ENCODE measurements around the gene IMPACT. TPM values are rescaled to one million over a fixed set of nuclear protein-coding genes. Genes with fewer than 3 reads are reported as not detected.

The IMPACT gene
- total RNA-seq, 1 experiment from 2014 or later, result 17.2 TPM

DNA sequence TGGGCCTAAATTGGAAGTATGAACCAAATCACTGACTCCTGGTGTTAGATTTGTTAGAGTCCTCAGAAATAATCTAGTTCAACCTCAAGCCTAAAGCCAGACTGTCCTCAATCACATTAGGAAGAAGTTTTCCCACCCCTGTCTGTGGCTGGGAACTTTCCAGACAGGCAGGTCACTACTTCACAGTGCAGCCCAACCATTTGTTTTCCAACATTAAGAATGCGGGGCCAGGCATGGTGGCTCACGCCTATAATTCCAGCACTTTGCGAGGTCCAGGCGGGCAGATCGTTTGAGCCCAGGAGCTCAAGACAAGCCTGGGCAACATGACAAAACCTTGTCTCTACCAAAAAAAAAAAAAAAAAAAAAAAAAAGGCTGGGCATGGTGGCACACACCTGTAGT, 23.4 kb upstream of the IMPACT start:
- no peak overlapping the region for H3K27ac ChIP-seq
- H3K4me1 ChIP-seq, result no peaks in the 10 kb centered on the region
- H3K36me3 ChIP-seq, result no peaks in the 10 kb centered on the region
- no peak overlapping the region for H3K4me3 ChIP-seq
- H3K27me3 ChIP-seq, result no peaks in the 10 kb centered on the region
- DNase-seq, result no peak
- H3K9me3 ChIP-seq (replicated peaks), result no peaks in the 10 kb centered on the region

DNA sequence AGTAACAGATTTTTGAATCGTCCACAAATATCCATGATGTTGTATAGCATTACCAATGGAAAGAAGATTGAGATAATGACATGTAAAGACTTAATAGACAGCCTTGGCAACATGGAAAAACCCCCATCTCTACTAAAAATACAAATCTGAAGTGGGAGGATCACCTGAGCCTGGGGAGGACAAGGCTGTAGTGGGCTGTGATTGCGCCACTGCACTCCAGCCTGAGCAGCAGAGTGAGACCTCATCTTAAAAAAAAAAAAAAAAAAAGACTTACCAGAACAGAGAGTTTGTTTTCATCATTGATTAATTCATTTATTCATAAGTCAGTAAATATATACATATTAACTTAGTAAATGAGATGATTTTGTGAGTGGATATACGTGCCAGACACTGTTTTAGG, 21.9 kb upstream of the IMPACT start:
- Histone ChIP-seq H3K36me3 (no peaks in the 10 kb centered on the region), H3K27ac (no peak overlapping the region), H3K4me1 (no peaks in the 10 kb centered on the region), H3K27me3 (no peaks in the 10 kb centered on the region), H3K9me3 (replicated peaks) (no peaks in the 10 kb centered on the region), H3K4me3 (no peak overlapping the region)
- no peak for DNase-seq

GRCh38 chr18:24408496-24408895, 18.0 kb upstream of the IMPACT start:
- Histone ChIP-seq H3K4me1 (no peaks in the 10 kb centered on the region), H3K27ac (no peak overlapping the region), H3K9me3 (replicated peaks) (no peaks in the 10 kb centered on the region), H3K36me3 (no peaks in the 10 kb centered on the region), H3K27me3 (no peaks in the 10 kb centered on the region), H3K4me3 (no peak overlapping the region)
- DNase-seq, result no peak

GRCh38 chr18:24413148-24413547, 13.3 kb upstream of the IMPACT start:
- H3K36me3 ChIP-seq, result no peaks in the 10 kb centered on the region
- no peak overlapping the region for H3K27ac ChIP-seq
- DNase-seq, result no peak
- H3K9me3 ChIP-seq (replicated peaks), result no peaks in the 10 kb centered on the region
- no peak overlapping the region for H3K4me3 ChIP-seq
- no peaks in the 10 kb centered on the region for H3K4me1 ChIP-seq
- H3K27me3 ChIP-seq, result no peaks in the 10 kb centered on the region

- Histone ChIP-seq H3K27ac (no peak overlapping the region), H3K4me3 (no peak overlapping the region), H3K9me3 (replicated peaks) (no peaks in the 10 kb centered on the region), H3K27me3 (no peaks in the 10 kb centered on the region), H3K4me1 (no peaks in the 10 kb centered on the region), H3K36me3 (no peaks in the 10 kb centered on the region)
- DNase-seq, result no peak
These were observed 12.0 kb upstream of the IMPACT start for GRCh38 chr18:24414349-24415003.

GRCh38 chr18:24417480-24417879, 9.0 kb upstream of the IMPACT start:
- no peak overlapping the region for H3K27ac ChIP-seq
- H3K9me3 ChIP-seq (replicated peaks), result no peaks in the 10 kb centered on the region
- H3K4me1 ChIP-seq, result no peaks in the 10 kb centered on the region
- no peak overlapping the region for H3K4me3 ChIP-seq
- DNase-seq, result no peak
- no peaks in the 10 kb centered on the region for H3K36me3 ChIP-seq
- no peaks in the 10 kb centered on the region for H3K27me3 ChIP-seq

DNA sequence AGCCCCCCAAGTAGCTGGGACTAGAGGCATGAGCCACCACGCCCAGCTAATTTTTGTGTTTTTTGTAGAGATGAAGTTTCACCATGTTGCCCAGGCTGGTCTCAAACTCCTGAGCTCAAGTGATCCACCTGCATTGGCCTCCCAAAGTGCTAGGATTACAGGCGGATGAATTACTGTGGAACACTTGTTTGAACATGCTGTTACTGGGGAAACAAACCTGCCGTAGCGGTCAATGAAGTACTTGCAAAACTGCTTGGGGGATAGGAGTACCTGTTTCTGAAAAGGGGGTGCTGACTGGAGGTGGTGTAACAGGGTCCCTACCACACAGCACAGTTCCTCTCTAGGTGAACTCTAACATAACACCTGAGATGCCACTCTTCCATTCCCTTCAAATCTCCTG, 5.9 kb upstream of the IMPACT start:
- no peak overlapping the region for H3K4me3 ChIP-seq
- no peak for DNase-seq
- no peaks in the 10 kb centered on the region for H3K4me1 ChIP-seq
- H3K27me3 ChIP-seq, result no peaks in the 10 kb centered on the region
- H3K36me3 ChIP-seq, result no peaks in the 10 kb centered on the region
- no peaks in the 10 kb centered on the region for H3K9me3 ChIP-seq (replicated peaks)
- no peak overlapping the region for H3K27ac ChIP-seq

DNA sequence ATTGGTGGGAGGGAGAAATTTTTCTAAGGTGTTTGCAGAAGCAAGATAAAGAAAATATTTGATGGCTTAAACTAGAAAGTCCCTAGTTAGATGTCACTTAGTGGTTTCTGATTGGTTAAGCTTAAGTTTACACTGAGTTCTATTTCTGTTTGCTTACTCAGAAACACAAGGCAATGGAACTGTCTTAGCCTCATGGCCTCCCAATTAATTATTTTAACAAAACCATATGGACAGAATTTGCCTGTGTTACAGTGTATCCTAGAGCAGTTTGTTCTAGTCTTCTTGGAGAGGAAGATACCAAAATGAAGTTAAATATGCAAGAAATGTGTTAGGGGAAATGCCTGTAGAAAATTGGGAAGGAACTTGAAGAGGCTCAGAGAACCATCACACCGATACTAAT, 4.6 kb upstream of the IMPACT start:
- Histone ChIP-seq H3K4me3 (no peak overlapping the region), H3K9me3 (replicated peaks) (no peaks in the 10 kb centered on the region), H3K4me1 (no peaks in the 10 kb centered on the region), H3K27ac (no peak overlapping the region), H3K36me3 (no peaks in the 10 kb centered on the region), H3K27me3 (no peaks in the 10 kb centered on the region)
- no peak for DNase-seq

GRCh38 chr18:24426073-24426397, 435 bp upstream of the IMPACT start:
- H3K4me3 ChIP-seq, result peak overlapping the region; percentile 75
- peaks cover 3% of the 10 kb centered on the region; the same call in 1 of the 2 replicates for H3K36me3 ChIP-seq
- peak overlapping the region; percentile 88 for H3K27ac ChIP-seq
- H3K4me1 ChIP-seq, result no peaks in the 10 kb centered on the region
- no peaks in the 10 kb centered on the region for H3K9me3 ChIP-seq (replicated peaks)
- DNase-seq, result no peak
- H3K27me3 ChIP-seq, result no peaks in the 10 kb centered on the region

GRCh38 chr18:24427484-24427883, 1.0 kb downstream of the IMPACT start:
- Histone ChIP-seq H3K9me3 (replicated peaks) (no peaks in the 10 kb centered on the region), H3K27ac (peak overlapping the region; percentile 88), H3K36me3 (peaks cover 3% of the 10 kb centered on the region; the same call in 1 of the 2 replicates), H3K4me1 (no peaks in the 10 kb centered on the region), H3K27me3 (no peaks in the 10 kb centered on the region), H3K4me3 (peak overlapping the region; percentile 75)
- DNase-seq, result peak in 1 of 2 experiments; percentile 6

- DNase-seq, result no peak
- H3K36me3 ChIP-seq, result peaks cover 6% of the 10 kb centered on the region; the same call in 1 of the 2 replicates
- no peak overlapping the region for H3K4me3 ChIP-seq
- H3K27me3 ChIP-seq, result no peaks in the 10 kb centered on the region
- no peak overlapping the region for H3K27ac ChIP-seq
- no peaks in the 10 kb centered on the region for H3K9me3 ChIP-seq (replicated peaks)
- no peaks in the 10 kb centered on the region for H3K4me1 ChIP-seq
These were observed 2.2 kb downstream of the IMPACT start for GRCh38 chr18:24428709-24429108.

DNA sequence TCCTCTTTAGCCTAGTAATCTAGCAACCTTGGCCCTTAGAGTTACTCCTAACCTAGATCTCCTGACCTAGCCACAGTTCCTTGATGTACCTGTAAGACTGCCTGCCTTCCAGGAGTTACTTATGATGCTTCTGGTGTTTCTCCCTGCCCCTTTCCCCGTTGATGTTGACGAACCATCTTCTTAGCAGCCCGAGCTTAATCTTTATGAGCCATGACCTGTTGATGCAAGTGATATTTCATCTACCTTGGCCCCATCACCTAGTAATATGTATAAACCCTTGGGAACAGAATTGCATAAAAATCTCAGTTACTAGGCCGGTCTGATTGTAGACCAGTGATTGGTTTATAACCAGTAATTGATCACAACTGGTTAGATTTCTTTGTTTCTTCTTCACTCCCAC, 2.7 kb downstream of the IMPACT start:
- H3K9me3 ChIP-seq (replicated peaks), result no peaks in the 10 kb centered on the region
- no peak overlapping the region for H3K4me3 ChIP-seq
- no peaks in the 10 kb centered on the region for H3K4me1 ChIP-seq
- no peaks in the 10 kb centered on the region for H3K27me3 ChIP-seq
- H3K27ac ChIP-seq, result no peak overlapping the region
- H3K36me3 ChIP-seq, result peaks cover 6% of the 10 kb centered on the region; the same call in 1 of the 2 replicates
- DNase-seq, result no peak

DNA sequence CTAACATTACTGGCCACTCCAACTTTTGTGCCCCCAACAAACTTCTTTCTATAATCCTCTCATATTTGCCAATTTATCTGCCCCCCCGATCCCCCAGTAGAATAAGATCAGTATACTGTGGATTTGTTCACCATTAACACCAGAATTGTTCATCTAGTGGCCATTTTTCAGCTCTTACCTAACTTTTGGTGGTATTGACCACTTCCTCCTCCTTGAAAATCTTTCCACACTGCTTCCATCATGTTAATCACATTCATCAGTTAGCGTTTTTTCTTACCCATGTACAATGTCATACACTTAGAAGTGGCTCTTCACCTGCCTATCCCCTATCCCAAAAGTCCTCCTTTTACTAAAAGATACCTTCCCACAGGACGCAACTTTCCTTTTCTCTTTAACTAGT, 6.1 kb downstream of the IMPACT start:
- DNase-seq, result no peak
- peaks cover 10% of the 10 kb centered on the region for H3K36me3 ChIP-seq
- H3K4me1 ChIP-seq, result no peaks in the 10 kb centered on the region
- H3K4me3 ChIP-seq, result no peak overlapping the region
- H3K27me3 ChIP-seq, result no peaks in the 10 kb centered on the region
- H3K9me3 ChIP-seq (replicated peaks), result no peaks in the 10 kb centered on the region
- no peak overlapping the region for H3K27ac ChIP-seq

DNA sequence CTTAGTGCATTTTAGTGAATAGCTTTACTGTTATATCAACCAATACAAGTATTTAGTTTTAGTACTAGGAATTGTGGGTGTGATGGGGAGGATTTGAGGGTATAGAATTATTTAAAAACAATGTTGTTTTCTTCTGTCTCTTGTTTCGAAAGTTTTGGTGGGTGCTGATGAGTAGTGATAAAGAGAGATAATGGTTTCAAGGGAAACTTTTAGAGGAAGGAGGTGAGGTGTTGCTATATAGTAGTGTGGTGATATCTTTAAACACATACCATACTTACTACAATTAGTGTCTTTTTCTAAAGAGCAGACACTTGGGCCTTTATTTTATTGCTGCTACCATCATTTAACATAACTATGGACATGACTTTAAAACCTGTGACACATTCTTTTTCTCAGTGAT, 10.5 kb downstream of the IMPACT start:
- peaks cover 19% of the 10 kb centered on the region for H3K36me3 ChIP-seq
- no peak for DNase-seq
- H3K9me3 ChIP-seq (replicated peaks), result no peaks in the 10 kb centered on the region
- H3K4me1 ChIP-seq, result no peaks in the 10 kb centered on the region
- no peak overlapping the region for H3K27ac ChIP-seq
- H3K27me3 ChIP-seq, result no peaks in the 10 kb centered on the region
- no peak overlapping the region for H3K4me3 ChIP-seq

DNA sequence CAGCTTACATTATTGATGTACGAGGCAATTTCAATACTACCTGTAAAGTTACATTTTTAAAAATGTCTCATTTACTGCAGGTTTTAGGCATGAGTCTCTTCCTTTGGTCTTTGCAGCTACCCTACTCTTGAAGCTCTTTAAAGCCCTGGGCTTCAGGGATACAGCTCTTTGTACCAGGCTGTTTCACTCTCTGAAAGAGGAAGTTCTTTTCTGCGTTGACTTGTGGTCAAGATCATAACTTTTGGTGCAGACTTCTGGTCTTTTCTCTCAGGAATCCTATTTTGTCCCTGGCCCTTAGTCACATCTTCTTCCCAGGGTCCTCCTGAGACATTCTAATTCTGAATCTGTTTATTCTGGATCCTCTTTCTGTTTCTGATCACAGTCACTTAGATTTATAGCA, 17.4 kb downstream of the IMPACT start:
- H3K4me1 ChIP-seq, result no peaks in the 10 kb centered on the region
- H3K36me3 ChIP-seq, result peaks cover 6% of the 10 kb centered on the region
- no peak for DNase-seq
- H3K4me3 ChIP-seq, result no peak overlapping the region
- no peaks in the 10 kb centered on the region for H3K27me3 ChIP-seq
- no peak overlapping the region for H3K27ac ChIP-seq
- H3K9me3 ChIP-seq (replicated peaks), result no peaks in the 10 kb centered on the region

GRCh38 chr18:24446453-24446852, 20.0 kb downstream of the IMPACT start:
- DNase-seq, result no peak
- Histone ChIP-seq H3K9me3 (replicated peaks) (no peaks in the 10 kb centered on the region), H3K27ac (no peak overlapping the region), H3K36me3 (peaks cover 6% of the 10 kb centered on the region), H3K4me3 (no peak overlapping the region), H3K27me3 (no peaks in the 10 kb centered on the region), H3K4me1 (no peaks in the 10 kb centered on the region)
